HepG2 (cell line): ENCODE measurements around the gene SPDYE6. TPM values are rescaled to one million over a fixed set of nuclear protein-coding genes. Genes with fewer than 3 reads are reported as not detected.
A peak's percentile ranks its signal among the peaks of the same experiment; 100 is the strongest.

ENCODE experiments used
- HIVEP1 ChIP-seq: sonication (generic); formaldehyde crosslinking; IDR thresholded peaks from 2 replicates; pipeline ENCODE4 v1.4.0; 2020; ENCODE audit warnings: mild to moderate bottlenecking, missing genetic modification reagents
- HNF1B ChIP-seq: sonication (generic); formaldehyde crosslinking; IDR thresholded peaks from 2 replicates; pipeline ENCODE4 v1.5.1; 2020; ENCODE audit warnings: mild to moderate bottlenecking, moderate library complexity, missing genetic modification reagents
- IRF2 ChIP-seq: IDR thresholded peaks from 2 replicates; pipeline ENCODE4 v1.6.1; 2018; ENCODE audit warnings: missing genetic modification reagents, missing compliant biosample characterization
- KDM2A ChIP-seq: sonication (generic); formaldehyde crosslinking; IDR thresholded peaks from 2 replicates; pipeline ENCODE4 v1.4.0; 2020; ENCODE audit warnings: low read depth, missing genetic modification reagents, borderline replicate concordance
- PAXIP1 ChIP-seq: sonication (generic); formaldehyde crosslinking; conservative IDR thresholded peaks from 2 replicates; pipeline ENCODE4 v1.4.0; 2020; ENCODE audit warnings: mild to moderate bottlenecking, missing genetic modification reagents, moderate library complexity
- RXRA ChIP-seq: sonication (generic); formaldehyde crosslinking; IDR thresholded peaks from 2 replicates; pipeline ENCODE4 v1.5.1; 2020; ENCODE audit warnings: missing genetic modification reagents
- ZNF616 ChIP-seq: sonication (generic); formaldehyde crosslinking; IDR thresholded peaks from 2 replicates; pipeline ENCODE4 v1.5.0; 2020; ENCODE audit warnings: low read depth, mild to moderate bottlenecking, missing genetic modification reagents
- ZNF766 ChIP-seq: sonication (generic); formaldehyde crosslinking; IDR thresholded peaks from 2 replicates; pipeline ENCODE4 v1.5.0; 2020; ENCODE audit warnings: missing genetic modification reagents, borderline replicate concordance
- polyA plus RNA-seq, 8 experiments: library from polyadenylated mRNA; depleted of rRNA in 3 of 8; stranded (reverse) in 7 of 8; unstranded in 1 of 8; fragments of >200 nt; fragmentation: Illumina TruSeq in 4 of 8; extraction: Trizol in 4 of 8; gene quantifications; 2 replicates each; pipeline versions ENCODE4 v1.2.1 to v1.2.3, GENCODE V29; 2011 to 2016; ENCODE audit warnings: low read depth in 4 of 8, missing spikeins in 1 of 8, mixed read lengths in 1 of 8; ENCODE audit not compliant: insufficient read depth in 1 of 8
- total RNA-seq, 5 experiments: library from RNA; depleted of rRNA; stranded (reverse); fragments of >200 nt; fragmentation: Illumina TruSeq; extraction: Trizol; gene quantifications; 2 replicates each; pipeline ENCODE4 v1.2.3, GENCODE V29; 2016; ENCODE audit warnings: low read depth in 1 of 5
- TF ChIP-seq, protein P1 (sequence below): sonication (generic); formaldehyde crosslinking; conservative IDR thresholded peaks from 2 replicates; pipeline ENCODE4 v1.4.0; 2020; ENCODE audit warnings: missing genetic modification reagents
- TF ChIP-seq, protein P2 (sequence below): sonication (generic); formaldehyde crosslinking; IDR thresholded peaks from 2 replicates; pipeline ENCODE4 v1.4.0; 2020; ENCODE audit warnings: missing genetic modification reagents
- TF ChIP-seq, protein P3 (sequence below): sonication (generic); formaldehyde crosslinking; IDR thresholded peaks from 2 replicates; pipeline ENCODE4 v1.8.0; 2022; ENCODE audit warnings: mild to moderate bottlenecking, missing genetic modification reagents, moderate library complexity
- TF ChIP-seq, protein P4 (sequence below): sonication (generic); formaldehyde crosslinking; IDR thresholded peaks from 2 replicates; pipeline ENCODE4 v1.8.1; 2023; ENCODE audit warnings: mild to moderate bottlenecking, inconsistent platforms, moderate library complexity, missing genetic modification reagents, borderline replicate concordance
- TF ChIP-seq, protein P5 (sequence below): sonication (generic); formaldehyde crosslinking; IDR thresholded peaks from 2 replicates; pipeline ENCODE4 v1.8.0; 2022; ENCODE audit warnings: missing genetic modification reagents, mild to moderate bottlenecking, borderline replicate concordance

The SPDYE6 gene
- total and polyA plus RNA-seq, 2 of the 13 experiments (the other 11 are each of a cell fraction or from before 2014, with no cell fraction given) = 0.07 TPM; not detected in 1

- TF ChIP-seq ZNF616 (CRISPR knock-in tag) = 0 out of 2 replicates have a peak, but pooled peaks have one; percentile 44
- TF ChIP-seq, protein P1, sequence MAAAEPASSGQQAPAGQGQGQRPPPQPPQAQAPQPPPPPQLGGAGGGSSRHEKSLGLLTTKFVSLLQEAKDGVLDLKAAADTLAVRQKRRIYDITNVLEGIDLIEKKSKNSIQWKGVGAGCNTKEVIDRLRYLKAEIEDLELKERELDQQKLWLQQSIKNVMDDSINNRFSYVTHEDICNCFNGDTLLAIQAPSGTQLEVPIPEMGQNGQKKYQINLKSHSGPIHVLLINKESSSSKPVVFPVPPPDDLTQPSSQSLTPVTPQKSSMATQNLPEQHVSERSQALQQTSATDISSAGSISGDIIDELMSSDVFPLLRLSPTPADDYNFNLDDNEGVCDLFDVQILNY (CRISPR knock-in tag) = 0 out of 2 replicates have a peak, but pooled peaks have one; percentile 10
- TF ChIP-seq, protein P2, sequence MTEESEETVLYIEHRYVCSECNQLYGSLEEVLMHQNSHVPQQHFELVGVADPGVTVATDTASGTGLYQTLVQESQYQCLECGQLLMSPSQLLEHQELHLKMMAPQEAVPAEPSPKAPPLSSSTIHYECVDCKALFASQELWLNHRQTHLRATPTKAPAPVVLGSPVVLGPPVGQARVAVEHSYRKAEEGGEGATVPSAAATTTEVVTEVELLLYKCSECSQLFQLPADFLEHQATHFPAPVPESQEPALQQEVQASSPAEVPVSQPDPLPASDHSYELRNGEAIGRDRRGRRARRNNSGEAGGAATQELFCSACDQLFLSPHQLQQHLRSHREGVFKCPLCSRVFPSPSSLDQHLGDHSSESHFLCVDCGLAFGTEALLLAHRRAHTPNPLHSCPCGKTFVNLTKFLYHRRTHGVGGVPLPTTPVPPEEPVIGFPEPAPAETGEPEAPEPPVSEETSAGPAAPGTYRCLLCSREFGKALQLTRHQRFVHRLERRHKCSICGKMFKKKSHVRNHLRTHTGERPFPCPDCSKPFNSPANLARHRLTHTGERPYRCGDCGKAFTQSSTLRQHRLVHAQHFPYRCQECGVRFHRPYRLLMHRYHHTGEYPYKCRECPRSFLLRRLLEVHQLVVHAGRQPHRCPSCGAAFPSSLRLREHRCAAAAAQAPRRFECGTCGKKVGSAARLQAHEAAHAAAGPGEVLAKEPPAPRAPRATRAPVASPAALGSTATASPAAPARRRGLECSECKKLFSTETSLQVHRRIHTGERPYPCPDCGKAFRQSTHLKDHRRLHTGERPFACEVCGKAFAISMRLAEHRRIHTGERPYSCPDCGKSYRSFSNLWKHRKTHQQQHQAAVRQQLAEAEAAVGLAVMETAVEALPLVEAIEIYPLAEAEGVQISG (CRISPR knock-in tag) = peak; percentile 87
- TF ChIP-seq ZNF766 (CRISPR knock-in tag) = 0 out of 2 replicates have a peak, but pooled peaks have one; percentile 46
- TF ChIP-seq, protein P3, sequence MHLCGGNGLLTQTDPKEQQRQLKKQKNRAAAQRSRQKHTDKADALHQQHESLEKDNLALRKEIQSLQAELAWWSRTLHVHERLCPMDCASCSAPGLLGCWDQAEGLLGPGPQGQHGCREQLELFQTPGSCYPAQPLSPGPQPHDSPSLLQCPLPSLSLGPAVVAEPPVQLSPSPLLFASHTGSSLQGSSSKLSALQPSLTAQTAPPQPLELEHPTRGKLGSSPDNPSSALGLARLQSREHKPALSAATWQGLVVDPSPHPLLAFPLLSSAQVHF (CRISPR knock-in tag) = peak; percentile 62; the same call in 1 of the 2 replicates
- peak; percentile 65 for TF ChIP-seq RXRA
- TF ChIP-seq PAXIP1 (CRISPR knock-in tag) = peak; percentile 40; the same call in 1 of the 2 replicates
- TF ChIP-seq IRF2 (CRISPR knock-in tag) = peak; percentile 70
- TF ChIP-seq, protein P4, sequence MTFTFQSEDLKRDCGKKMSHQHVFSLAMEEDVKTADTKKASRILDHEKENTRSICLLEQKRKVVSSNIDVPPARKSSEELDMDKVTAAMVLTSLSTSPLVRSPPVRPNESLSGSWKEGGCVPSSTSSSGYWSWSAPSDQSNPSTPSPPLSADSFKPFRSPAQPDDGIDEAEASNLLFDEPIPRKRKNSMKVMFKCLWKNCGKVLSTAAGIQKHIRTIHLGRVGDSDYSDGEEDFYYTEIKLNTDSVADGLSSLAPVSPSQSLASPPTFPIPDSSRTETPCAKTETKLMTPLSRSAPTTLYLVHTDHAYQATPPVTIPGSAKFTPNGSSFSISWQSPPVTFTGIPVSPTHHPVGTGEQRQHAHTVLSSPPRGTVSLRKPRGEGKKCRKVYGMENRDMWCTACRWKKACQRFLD (CRISPR knock-in tag) = 0 out of 2 replicates have a peak, but pooled peaks have one; percentile 49
- TF ChIP-seq, protein P5, sequence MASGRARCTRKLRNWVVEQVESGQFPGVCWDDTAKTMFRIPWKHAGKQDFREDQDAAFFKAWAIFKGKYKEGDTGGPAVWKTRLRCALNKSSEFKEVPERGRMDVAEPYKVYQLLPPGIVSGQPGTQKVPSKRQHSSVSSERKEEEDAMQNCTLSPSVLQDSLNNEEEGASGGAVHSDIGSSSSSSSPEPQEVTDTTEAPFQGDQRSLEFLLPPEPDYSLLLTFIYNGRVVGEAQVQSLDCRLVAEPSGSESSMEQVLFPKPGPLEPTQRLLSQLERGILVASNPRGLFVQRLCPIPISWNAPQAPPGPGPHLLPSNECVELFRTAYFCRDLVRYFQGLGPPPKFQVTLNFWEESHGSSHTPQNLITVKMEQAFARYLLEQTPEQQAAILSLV (CRISPR knock-in tag) = 0 out of 2 replicates have a peak, but pooled peaks have one; percentile 37
- TF ChIP-seq HIVEP1 (CRISPR knock-in tag) = peak; percentile 8; the same call in 1 of the 2 replicates
- TF ChIP-seq HNF1B (CRISPR knock-in tag) = peak; percentile 91
- peak; percentile 81 for TF ChIP-seq KDM2A (CRISPR knock-in tag)
Measured at GRCh38 chr7:102363549-102364393, 7.5 kb upstream of the SPDYE6 start (continued).
